ENCODE results near the gene DAGLB.
"Not testable (repeated sequence)": the region's sequence is repeated elsewhere in the genome, so short reads cannot be mapped to it uniquely, and the experiment has no call there.

The DAGLB gene, protein sequence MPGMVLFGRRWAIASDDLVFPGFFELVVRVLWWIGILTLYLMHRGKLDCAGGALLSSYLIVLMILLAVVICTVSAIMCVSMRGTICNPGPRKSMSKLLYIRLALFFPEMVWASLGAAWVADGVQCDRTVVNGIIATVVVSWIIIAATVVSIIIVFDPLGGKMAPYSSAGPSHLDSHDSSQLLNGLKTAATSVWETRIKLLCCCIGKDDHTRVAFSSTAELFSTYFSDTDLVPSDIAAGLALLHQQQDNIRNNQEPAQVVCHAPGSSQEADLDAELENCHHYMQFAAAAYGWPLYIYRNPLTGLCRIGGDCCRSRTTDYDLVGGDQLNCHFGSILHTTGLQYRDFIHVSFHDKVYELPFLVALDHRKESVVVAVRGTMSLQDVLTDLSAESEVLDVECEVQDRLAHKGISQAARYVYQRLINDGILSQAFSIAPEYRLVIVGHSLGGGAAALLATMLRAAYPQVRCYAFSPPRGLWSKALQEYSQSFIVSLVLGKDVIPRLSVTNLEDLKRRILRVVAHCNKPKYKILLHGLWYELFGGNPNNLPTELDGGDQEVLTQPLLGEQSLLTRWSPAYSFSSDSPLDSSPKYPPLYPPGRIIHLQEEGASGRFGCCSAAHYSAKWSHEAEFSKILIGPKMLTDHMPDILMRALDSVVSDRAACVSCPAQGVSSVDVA

DNA sequence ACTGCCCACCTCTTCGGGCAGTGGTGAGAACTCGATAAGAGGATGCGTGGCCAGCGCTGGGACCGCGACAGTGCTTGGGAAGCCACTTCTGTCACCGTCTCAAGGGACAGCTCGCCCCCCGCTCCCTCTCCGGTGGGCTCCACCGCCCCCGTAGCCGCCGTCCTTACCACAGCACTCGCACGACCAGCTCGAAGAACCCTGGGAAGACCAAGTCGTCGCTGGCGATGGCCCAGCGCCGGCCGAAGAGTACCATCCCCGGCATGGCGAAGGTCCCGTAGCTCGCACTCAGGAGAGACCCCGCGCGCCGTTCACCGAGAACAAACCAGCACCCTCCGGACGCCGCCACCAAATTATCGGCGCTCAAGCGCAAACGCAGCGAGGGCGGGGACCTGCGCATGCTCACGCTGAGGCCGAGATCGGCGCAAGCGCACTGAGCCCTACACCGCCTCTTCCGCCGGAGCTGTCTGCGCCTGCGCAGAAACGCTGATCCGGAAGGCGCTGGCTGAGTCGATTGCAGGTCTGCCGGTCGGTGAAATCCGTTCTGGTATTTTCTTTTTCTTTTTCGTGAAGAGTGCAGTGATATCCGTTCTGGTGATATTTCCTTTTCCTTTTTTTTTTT is at the start of gene DAGLB:
Gene DAGLB, minus strand, starts transcription at position 374 of the 619 bp plus-strand sequence. Its CDS starts 112 bp downstream, at position 262.
- peak; percentile 97 for DNase-seq

DNA sequence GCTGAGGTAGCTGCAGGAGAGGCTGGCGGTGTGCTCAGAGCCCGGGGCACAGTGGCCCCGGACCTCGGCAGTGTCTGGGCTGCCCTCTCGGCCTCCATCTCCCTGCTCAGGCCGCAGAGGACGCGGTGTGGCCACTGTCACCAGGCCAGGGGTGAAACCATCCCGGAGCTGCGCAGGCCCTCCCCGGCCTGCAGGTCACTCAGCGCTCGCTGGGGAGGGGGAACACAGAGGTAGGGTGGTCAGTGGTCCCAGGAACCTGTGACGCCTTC is 49.8 kb upstream of the DAGLB start:
- DNase-seq = no peak

DNA sequence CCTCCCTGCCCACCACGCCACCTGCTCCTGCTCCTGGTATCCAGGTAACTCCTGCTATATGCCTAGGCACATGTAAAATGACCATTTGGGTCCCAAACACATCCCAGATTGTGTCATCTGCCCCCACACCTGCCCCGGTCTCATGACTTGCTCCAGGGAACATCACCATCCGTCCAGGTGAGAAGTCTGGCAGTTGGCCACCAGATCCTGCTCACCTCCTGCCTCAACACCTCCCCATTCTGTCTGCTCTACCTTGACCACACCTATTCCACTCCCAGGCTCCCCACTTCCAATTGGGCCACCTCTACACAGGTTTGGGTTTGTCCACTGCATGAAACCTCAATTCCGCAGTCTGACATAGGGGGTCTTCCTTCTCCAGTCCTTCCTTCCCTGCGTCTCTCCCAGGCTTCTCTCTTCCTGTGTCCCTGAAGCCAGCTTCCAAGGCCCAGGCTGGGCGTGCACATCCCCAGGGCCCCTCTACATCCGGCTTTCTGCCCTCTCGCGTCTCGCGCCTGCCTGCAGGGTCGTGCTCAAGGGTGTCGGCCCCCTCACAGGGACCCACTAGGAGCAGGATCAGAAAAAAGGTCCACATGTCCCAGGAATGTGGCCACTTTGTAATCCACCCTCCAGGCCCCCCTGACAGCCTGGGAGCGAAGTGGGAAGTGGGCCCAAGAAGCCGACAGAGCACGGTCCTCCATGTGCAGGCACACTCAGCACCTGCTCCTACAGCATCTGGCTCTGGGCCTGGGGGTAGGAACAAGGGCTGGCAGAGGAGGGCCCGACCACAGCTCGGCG is 49.3 kb upstream of the DAGLB start:
- DNase-seq = no peak

DNA sequence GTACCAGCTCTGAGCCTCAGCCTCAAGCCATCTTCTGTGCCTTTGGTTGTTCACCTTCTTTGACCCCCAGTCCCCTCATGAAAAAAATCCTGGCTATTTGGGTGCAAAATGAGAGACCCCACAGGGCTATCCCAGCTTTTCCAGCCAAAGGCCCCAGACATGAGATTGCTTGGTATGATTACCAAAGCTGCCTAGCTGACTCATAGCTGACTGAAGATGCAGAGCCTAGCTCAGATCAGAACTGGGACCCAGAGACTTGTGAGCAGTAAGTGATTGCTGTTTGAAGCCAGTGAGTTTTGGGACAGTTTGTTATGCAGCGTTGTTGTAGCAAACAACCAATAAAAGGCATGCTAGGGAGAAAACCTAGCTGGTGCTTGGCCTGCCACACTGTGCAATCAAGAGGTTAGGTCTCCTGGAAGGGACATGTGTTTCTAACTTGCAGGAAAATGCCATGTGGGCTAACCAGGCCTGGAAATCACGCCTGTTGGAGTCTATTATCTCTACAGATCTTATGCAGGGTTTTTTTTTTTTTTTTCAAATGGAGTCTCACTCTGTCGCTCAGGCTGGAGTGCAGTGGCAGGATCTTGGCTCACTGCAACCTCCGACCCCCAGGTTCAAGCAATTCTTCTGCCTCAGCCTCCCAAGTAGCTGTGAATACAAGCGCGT is 48.0 kb upstream of the DAGLB start:
- DNase-seq = no peak

DNA sequence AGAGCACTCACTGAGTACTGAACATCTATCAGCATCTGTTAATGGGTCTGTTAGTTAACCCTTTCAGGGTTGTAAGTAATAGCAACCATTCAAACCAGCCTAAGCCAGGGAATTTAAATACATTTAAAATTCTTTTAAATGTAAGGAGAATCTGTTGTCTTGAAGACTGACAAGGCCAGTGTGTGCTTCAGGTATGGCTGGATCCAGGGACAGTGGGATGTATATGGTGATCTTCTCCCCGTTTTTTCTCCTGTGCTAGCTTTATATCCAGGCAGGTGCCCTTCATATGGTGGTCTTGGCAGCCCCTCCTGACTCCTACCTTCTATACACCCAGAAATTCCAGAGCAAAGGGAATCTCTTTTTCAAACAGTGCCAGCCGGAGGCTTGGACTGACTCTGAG is 46.6 kb upstream of the DAGLB start:
- DNase-seq = no peak

DNA sequence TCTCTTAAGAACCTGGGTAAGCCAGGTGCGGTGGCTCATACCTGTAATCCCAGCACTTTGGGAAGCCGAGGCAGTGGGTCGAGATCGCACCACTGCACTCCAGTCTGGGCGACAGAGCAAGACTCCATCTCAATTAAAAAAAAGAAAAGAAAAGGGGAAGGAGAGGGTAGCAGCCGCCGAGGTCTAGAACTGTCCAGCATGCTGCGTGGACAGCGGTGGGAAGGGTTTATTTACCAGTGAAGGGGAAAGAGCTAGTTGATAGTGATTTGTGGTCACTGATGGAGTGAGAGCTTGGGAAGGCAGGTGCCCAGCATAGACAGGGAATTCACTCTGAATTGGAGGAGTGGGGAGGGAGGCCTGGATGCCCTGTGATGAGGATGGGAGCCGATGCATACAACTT is 43.4 kb upstream of the DAGLB start:
- DNase-seq = no peak

DNA sequence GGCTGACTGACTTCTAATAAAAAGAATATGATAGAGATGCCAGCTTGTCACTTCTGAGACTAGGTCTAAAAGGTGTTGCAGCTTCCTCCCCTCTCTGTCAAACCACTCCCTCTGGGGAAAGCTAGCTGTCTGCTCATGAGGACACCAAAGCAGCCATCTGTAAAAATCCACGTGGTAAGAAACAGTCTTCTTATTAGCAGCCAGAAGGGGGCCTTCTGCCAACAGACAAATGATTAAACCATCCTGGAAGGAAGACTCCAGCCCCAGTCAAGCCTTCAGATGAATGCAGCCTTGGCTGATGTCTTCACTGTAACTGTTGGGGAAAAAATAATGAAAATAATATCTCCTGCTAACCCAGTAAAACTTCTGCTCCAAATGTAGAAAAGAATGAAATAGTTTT is 41.9 kb upstream of the DAGLB start:
- peak; percentile 58 for DNase-seq

DNA sequence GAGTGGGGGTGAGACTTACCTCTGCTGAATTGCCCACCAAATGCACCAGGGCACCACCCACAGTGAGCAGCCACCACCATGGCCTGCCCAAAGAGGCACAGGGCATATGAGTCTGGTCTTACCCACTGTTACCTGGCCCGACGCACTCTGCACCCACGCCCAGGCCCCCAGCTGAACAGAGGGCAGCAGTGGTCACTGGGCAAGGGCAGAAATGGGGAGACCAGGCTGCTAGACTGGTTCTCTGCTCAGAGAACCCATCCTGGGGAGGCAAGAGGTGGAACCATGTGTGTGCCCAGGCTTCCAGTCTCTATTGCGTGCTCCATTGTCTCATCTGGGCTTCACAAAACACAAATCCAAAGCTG is 39.4 kb upstream of the DAGLB start:
- DNase-seq = no peak

DNA sequence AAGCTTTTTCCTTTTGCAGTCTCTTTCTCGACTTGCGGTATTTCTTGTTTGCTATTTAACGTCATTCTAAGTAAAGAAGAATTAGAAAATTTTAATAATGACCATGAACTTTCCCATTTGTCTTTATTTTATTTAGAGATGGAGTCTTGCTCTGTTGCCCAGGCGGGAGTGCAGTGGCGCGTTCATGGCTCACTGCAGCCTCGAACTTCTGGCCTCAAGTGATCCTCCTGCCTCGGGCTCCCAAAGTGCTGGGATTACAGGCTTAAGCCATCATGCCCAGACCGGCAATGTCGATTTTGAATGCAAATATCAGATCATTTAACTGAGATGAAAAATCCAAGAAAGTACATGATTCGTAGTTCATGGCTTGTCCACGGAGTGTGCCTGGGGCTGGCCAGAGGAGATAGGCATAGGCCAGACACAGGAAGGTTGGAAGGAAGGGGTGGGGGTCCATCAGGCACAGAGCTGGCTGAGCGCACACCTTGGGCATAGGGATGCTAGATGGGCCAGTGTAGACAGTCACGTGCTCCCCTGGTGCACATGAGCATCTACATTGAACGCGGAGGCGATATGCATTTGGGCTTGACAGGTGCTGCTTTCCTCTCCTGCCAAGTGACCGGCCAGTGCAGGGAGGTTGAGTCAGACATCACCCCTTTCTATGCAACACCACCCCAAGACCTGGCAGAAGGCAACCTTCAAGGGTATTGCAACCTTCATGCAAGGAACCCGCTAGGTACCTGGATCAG is 38.9 kb upstream of the DAGLB start:
- DNase-seq = no peak

DNA sequence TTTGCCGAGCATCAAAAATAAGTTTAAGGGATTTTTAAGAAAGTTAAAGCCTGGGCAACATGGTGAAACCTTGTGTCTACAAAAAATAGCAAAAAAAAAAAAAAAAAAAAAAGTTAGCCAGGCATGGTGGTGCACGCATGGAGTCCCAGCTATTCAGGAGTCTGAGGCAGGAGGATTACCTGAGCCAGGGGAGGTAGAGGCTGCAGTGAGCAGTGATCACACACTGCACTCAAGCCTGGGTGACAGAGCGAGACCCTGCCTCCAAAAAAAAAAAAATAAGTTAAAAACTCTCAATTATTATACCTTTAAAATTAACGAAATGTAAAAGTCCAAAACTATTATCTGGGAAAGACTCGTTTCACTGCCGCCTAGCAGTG is 35.0 kb upstream of the DAGLB start:
- DNase-seq = no peak

DNA sequence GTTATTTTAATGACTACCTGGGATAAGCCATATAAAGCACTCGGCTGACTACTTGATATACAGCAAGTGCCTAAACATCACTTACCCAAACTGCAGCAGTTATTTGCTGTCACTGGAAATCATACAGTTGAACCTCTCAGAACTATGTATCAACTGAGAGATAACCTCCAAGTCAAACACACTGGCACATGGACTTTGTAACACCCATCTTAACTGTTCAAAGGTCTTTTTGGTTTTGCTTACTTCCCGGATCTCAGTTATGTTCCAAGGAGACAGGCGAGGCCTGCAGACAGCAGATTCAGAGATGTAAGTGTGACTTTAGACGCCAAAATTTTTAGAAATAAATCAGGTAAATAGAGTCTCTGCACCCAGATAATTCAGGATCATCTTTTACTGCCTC is 34.6 kb upstream of the DAGLB start:
- no peak for DNase-seq

DNA sequence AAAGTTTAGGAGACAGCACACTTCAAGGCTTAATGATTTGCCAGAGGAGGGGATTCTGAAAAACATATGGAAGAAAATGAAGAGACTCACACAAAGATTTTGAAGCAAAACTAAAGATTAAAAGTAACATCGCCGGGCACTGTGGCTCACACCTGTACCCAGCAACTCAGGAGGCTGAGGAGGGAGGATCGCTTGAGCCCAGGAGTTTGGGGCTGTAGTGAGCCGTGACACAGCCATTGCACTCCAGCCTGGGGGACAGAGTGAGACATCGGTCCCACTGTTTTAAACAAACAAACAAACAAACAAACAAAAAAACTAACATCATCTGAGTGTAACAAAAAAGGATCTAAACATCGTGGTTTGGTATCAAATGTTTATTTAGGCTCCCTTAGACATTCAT is 33.7 kb upstream of the DAGLB start:
- no peak for DNase-seq

DNA sequence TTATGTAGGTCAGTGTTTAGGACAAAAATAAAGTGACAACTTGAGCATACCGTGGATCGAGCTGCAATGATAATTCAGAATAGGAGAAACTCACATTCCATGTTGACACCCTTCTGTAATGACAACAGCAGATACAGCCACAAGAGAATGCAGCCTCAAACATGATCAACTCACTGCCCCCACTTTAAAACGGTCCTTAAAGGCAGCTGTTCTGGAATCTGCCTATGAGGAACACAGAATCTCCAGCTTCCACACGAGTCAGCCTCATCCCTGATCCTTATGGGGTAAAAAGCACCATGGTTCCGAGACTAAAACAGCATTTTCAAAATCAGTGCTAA is 32.5 kb upstream of the DAGLB start:
- no peak for DNase-seq

DNA sequence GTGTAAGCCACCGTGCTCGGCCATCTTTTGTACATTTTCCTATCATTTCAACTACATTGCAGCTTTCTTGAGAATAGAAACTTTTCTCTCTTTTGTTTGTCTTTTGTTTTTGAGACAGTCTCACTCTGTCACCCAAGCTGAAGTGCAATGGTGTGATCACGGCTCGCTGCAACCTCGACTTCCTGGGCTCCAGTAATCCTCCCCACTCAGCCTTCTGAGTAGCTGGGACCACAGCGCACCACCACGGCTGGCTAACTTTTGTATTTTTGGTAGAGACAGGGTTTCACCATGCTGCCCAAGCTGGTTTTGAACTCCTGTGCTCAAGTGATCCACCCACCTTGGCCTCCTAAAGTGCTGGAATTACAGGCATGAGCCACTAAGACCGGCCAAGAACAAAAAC is 31.3 kb upstream of the DAGLB start:
- no peak for DNase-seq

DNA sequence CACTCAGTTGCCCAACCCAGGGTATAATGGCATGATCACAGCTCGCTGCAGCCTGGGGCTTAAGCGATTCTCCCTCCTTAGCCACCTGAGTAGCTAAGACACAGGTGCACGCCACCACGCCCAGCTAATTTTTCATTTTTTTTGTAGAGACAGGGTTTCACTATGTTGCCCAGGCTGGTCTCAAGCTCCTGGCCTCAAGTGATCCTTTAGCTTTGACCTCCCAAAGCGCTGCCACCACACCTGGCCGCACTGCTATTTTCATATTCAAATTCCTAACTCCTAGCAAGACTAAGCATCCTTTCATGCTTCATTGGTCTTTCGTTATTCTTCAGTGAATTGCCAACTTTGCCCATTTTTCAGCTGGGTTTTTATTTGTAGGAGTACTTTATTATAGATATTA is 30.4 kb upstream of the DAGLB start:
- DNase-seq = no peak

DNA sequence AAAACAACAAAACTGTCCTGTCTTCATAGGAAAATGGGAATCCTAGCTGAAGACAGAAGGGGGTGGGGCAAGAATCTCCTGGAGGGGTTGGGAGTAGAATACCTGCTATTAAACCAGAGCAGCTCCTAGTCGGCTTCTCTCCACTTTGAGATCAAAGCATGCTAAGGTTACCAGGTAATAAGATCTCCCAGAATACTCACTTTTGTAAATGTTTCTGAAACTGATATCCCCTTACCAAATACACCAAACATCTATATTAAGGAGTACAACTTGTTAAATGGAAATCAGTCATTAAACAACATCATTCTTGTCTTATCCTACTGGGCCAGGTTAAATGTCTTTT is 29.5 kb upstream of the DAGLB start:
- no peak for DNase-seq

DNA sequence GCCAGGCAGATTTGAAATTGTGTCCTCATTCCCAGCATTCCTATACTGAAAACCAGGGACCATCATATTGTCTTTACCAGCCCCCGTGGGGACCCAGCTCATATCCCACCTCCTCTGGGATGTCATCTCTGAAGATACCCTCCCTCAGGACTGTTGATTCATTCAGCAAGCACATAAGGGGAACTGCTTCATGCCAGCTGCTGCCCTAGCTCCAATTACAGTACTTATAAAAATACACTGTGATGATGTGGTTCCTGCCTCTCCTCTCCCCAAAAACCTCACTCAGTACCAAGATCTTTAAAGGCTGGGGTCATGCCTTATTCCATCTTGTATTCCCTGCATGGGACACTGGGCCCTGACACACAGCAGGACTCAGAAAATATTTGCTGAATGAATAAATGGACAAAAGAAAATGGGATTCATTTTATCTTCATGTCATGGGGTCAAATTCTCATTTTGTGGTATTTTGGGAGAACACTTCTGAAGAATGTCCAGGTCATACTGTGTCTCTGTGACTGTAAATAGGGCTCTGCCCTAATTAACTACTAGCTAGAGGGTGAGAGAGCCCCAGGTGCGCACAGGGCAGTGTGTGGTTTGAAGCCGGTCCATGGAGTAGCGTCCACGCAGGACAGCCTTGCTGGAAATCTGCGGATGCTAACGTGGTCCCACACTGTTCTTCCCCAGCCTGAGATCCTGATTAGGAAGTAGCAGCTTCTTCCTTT is 29.0 kb upstream of the DAGLB start:
- peak; percentile 18 for DNase-seq

DNA sequence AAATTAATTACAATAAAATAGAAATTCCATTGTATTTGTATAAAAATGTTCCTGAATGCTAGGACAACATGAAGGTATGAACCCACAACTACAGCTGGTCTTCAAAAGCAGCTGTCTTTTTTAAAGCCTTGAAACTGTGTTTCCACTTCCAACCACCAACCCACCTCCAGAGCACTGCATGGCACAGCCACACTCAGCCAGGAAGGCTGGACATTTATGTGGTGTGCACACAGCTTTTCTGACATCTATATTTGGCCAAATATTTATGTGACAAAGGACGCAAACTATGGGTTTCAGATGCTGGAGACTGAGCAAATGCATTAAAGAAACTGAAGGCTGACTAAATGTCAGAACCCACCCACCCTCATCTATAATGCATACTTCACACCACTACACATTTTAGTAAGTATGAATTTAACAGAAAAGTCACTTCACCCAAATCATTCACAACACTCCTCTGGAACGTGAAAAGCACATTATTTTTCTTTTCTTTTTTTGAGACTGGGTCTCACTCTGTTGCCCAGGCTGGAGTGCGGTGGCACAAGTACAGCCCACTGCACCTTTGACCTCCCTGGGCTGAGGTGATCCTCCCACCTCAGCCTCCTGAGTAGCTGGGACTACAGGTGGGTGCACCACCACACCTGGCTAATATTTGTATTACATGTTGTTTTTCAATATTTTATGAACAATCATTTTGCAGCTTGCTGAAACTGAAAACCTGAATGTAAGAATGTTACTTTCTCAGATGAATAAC is 27.9 kb upstream of the DAGLB start:
- DNase-seq = no peak

DNA sequence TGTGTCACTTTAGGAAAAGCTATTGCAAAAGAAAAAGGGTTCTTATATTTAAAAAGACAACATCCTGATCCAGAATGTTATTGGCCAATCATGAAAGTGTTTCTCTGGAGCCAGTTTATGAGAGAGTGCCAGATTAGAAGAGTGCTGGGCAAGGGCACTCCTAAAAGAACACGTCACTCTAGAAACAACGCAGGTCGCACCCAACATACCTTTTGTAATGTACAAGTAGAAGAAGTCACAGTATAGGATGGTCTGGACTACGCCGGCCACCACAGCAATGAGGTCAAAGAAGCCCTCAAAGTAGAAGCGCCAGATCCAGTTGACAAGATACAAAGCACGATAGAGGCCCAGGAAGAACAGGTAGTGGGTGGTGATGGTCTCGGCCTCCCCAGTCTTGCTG is 18.1 kb upstream of the DAGLB start:
- DNase-seq = no peak

DNA sequence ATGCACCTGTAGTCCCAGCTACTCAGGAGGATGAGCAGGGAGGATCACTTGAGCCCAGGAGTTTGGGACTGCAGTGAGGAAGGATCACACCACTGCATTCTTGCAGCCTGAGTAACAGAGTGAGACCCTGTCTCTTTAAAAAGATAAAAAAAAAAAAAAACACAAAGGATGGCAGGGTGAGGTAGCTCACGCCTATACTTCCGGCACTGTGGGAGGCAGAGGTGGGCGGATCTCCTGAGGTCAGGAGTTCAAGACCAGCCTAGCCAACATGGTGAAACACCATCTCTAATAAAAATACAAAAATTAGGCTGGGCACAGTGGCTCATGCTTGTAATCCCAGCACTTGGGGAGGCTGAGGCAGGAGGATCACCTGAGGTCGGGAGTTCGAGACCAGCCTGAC is 15.9 kb upstream of the DAGLB start:
- DNase-seq = not testable (repeated sequence)

DNA sequence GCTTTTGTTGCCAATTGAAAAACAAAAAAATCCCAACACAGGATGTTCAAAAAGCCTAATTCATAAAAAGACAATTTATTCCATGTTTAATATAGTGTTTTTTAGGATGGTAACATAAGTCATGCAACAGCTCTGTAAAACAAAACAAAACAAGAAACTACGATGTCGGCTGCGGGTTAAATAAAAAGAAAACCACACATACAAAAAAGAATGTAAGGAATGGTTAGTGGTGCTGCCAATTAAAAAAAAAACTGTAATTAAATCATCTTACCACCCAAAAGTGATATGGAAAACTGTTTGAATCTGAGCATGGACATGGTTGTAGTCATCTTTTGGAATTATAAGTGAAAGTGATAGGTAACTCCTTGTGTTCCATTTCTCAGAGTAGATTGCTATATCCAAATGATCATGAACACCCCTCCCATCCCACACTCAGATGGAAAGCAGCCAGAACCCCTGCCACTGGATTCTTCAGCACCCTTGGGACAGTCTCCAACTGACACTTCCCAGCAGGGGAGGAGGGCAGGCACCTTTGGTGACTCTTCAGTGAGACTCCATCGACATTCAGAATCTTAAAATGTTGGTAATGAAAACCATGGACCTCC is 14.3 kb upstream of the DAGLB start:
- DNase-seq = no peak

Measured in hematopoietic multipotent progenitor cell treated with erythropoietin and hydrocortisone succinate and interleukin-3 and kit ligand, for 4 days (in vitro differentiated cells).